HG03060 (cell line): ENCODE results near the gene NEURL3.
"Not testable (repeated sequence)": the region's sequence is repeated elsewhere in the genome, so short reads cannot be mapped to it uniquely, and the experiment has no call there.

Experiments used
- ATAC-seq: cut with Tn5 transposase; IDR thresholded peaks from one replicate; pipeline ENCODE4 v1.9.1; 2021; ENCODE audit warnings: low read depth, moderate number of reproducible peaks; ENCODE audit not compliant: unreplicated experiment

NEURL3 gene

GRCh38 chr2:96508521-96509113, 3.5 kb upstream of the NEURL3 start:
- no peak for ATAC-seq

GRCh38 chr2:96507957-96508520, 2.9 kb upstream of the NEURL3 start:
- ATAC-seq, result no peak

GRCh38 chr2:96506907-96507240, 1.7 kb upstream of the NEURL3 start:
- ATAC-seq, result no peak

GRCh38 chr2:96506016-96506906, 1.1 kb upstream of the NEURL3 start:
- ATAC-seq, result no peak

GRCh38 chr2:96503637-96504243, 1.4 kb downstream of the NEURL3 start:
- ATAC-seq, result no peak

GRCh38 chr2:96502891-96503636, 2.1 kb downstream of the NEURL3 start:
- no peak for ATAC-seq

GRCh38 chr2:96501886-96502810, 3.0 kb downstream of the NEURL3 start:
- no peak for ATAC-seq

GRCh38 chr2:96501471-96501874, 3.7 kb downstream of the NEURL3 start:
- no peak for ATAC-seq

GRCh38 chr2:96500385-96501066, 4.6 kb downstream of the NEURL3 start:
- ATAC-seq, result no peak

- no peak for ATAC-seq
These were observed 5.8 kb downstream of the NEURL3 start for GRCh38 chr2:96499061-96499960.

GRCh38 chr2:96498611-96499010, 6.5 kb downstream of the NEURL3 start:
- not testable (repeated sequence) for ATAC-seq

- ATAC-seq, result no peak
These were observed 7.1 kb downstream of the NEURL3 start for GRCh38 chr2:96498021-96498431.

- ATAC-seq, result no peak
These were observed 9.1 kb downstream of the NEURL3 start for GRCh38 chr2:96495982-96496629.

- ATAC-seq, result no peak
These were observed 11.0 kb downstream of the NEURL3 start for GRCh38 chr2:96494188-96494587.

- no peak for ATAC-seq
These were observed 12.1 kb downstream of the NEURL3 start for GRCh38 chr2:96493072-96493471.

GRCh38 chr2:96491860-96492497, 13.2 kb downstream of the NEURL3 start:
- no peak for ATAC-seq

GRCh38 chr2:96489663-96490062, 15.5 kb downstream of the NEURL3 start:
- no peak for ATAC-seq
